ENCODE results near the gene KRT9.
"Not testable (repeated sequence)": the region's sequence is repeated elsewhere in the genome, so short reads cannot be mapped to it uniquely, and the experiment has no call there.

Gene KRT9

GRCh38 chr17:41576740-41577139 lies 4.9 kb upstream of the KRT9 start:
- DNase-seq, result not testable (repeated sequence)

GRCh38 chr17:41575336-41575735 lies 3.5 kb upstream of the KRT9 start:
- DNase-seq, result no peak

- DNase-seq, result no peak
These were observed 4.5 kb downstream of the KRT9 start for GRCh38 chr17:41567317-41567716.

GRCh38 chr17:41565338-41565737 lies 6.5 kb downstream of the KRT9 start:
- DNase-seq, result no peak

- DNase-seq, result no peak
These were observed 8.2 kb downstream of the KRT9 start for GRCh38 chr17:41563607-41564170.

GRCh38 chr17:41561554-41561953 lies 10.3 kb downstream of the KRT9 start:
- no peak for DNase-seq

GRCh38 chr17:41559548-41559947 lies 12.3 kb downstream of the KRT9 start:
- DNase-seq, result no peak

- no peak for DNase-seq
These were observed 14.9 kb downstream of the KRT9 start for GRCh38 chr17:41556931-41557330.

- DNase-seq, result no peak
These were observed 15.6 kb downstream of the KRT9 start for GRCh38 chr17:41556306-41556705.

- DNase-seq, result no peak
These were observed 16.6 kb downstream of the KRT9 start for GRCh38 chr17:41555105-41555887.

- DNase-seq, result no peak
These were observed 17.7 kb downstream of the KRT9 start for GRCh38 chr17:41553987-41554680.

- no peak for DNase-seq
These were observed 18.7 kb downstream of the KRT9 start for GRCh38 chr17:41553176-41553575.

GRCh38 chr17:41552455-41552854 lies 19.4 kb downstream of the KRT9 start:
- no peak for DNase-seq

GRCh38 chr17:41551365-41551764 lies 20.5 kb downstream of the KRT9 start:
- no peak for DNase-seq

- no peak for DNase-seq
These were observed 22.2 kb downstream of the KRT9 start for GRCh38 chr17:41549596-41550039.

GRCh38 chr17:41548844-41549595 lies 22.8 kb downstream of the KRT9 start:
- peak; percentile 50 for DNase-seq

GRCh38 chr17:41547921-41548843 lies 23.7 kb downstream of the KRT9 start:
- DNase-seq, result no peak

- DNase-seq, result no peak
These were observed 24.4 kb downstream of the KRT9 start for GRCh38 chr17:41547378-41547841.

GRCh38 chr17:41546819-41547218 lies 25.0 kb downstream of the KRT9 start:
- no peak for DNase-seq

GRCh38 chr17:41545829-41546410 lies 25.9 kb downstream of the KRT9 start:
- DNase-seq, result no peak

- DNase-seq, result no peak
These were observed 26.9 kb downstream of the KRT9 start for GRCh38 chr17:41544935-41545334.

- no peak for DNase-seq
These were observed 27.4 kb downstream of the KRT9 start for GRCh38 chr17:41544491-41544892.
